H9 (cell line): ENCODE measurements around the gene TRIM9. TPM values are rescaled to one million over a fixed set of nuclear protein-coding genes. Genes with fewer than 3 reads are reported as not detected.
A peak's percentile ranks its signal among the peaks of the same experiment; 100 is the strongest.

Source experiments
- DNase-seq: peaks from one replicate; pipeline ENCODE4 v3.0.0-alpha.2; 2017
- H2AFZ ChIP-seq: one replicate; pipeline ENCODE4 v1.6.1; 2013; ENCODE audit warnings: mild to moderate bottlenecking, low read length, control low read depth, moderate library complexity
- H2AK5ac ChIP-seq: 2 replicates; pipeline ENCODE4 v1.6.1; 2013; ENCODE audit warnings: low read length, control low read depth, mixed read lengths; ENCODE audit not compliant: insufficient read length
- H2BK120ac ChIP-seq: one replicate; pipeline ENCODE4 v1.6.1; 2013; ENCODE audit warnings: low read depth, mild to moderate bottlenecking, low read length, control low read depth, inconsistent platforms; ENCODE audit not compliant: poor library complexity, severe bottlenecking
- H2BK12ac ChIP-seq: 2 replicates; pipeline ENCODE4 v1.6.1; 2013; ENCODE audit warnings: low read length, control low read depth, mixed read lengths, low read depth; ENCODE audit not compliant: insufficient read length
- H2BK15ac ChIP-seq: 2 replicates; pipeline ENCODE4 v1.6.1; 2013; ENCODE audit warnings: low read depth, low read length, control low read depth
- H2BK20ac ChIP-seq: one replicate; pipeline ENCODE4 v1.6.1; 2013; ENCODE audit warnings: low read depth, mild to moderate bottlenecking, low read length, control low read depth, inconsistent platforms; ENCODE audit not compliant: poor library complexity, severe bottlenecking
- H2BK5ac ChIP-seq: 2 replicates; pipeline ENCODE4 v1.6.1; 2013; ENCODE audit warnings: low read length, control low read depth, mixed read lengths; ENCODE audit not compliant: insufficient read length
- H3K14ac ChIP-seq: 2 replicates; pipeline ENCODE4 v1.6.1; 2013; ENCODE audit warnings: low read length, control low read depth; ENCODE audit not compliant: insufficient read depth
- H3K18ac ChIP-seq: 2 replicates; pipeline ENCODE4 v1.6.1; 2013; ENCODE audit warnings: low read depth, mild to moderate bottlenecking, mixed read lengths, low read length, control low read depth; ENCODE audit not compliant: insufficient read length
- H3K23ac ChIP-seq: 2 replicates; pipeline ENCODE4 v1.6.1; 2013; ENCODE audit warnings: low read length, control low read depth, mixed read lengths, low read depth; ENCODE audit not compliant: insufficient read length
- H3K23me2 ChIP-seq: 2 replicates; pipeline ENCODE4 v1.6.1; 2013; ENCODE audit warnings: low read depth, mild to moderate bottlenecking, mixed read lengths, low read length, control low read depth; ENCODE audit not compliant: insufficient read length, poor library complexity, severe bottlenecking
- H3K27ac ChIP-seq: 2 replicates; pipeline ENCODE4 v1.5.1; 2013; ENCODE audit warnings: low read length, control low read depth, mixed read lengths, low read depth; ENCODE audit not compliant: insufficient read length
- H3K27me3 ChIP-seq: 2 replicates; pipeline ENCODE4 v1.6.1; 2013; ENCODE audit warnings: low read length, control low read depth, inconsistent platforms; ENCODE audit not compliant: insufficient read depth
- H3K4ac ChIP-seq: 2 replicates; pipeline ENCODE4 v1.6.1; 2013; ENCODE audit warnings: low read depth, mild to moderate bottlenecking, control low read depth, inconsistent platforms, low read length, moderate library complexity
- H3K4me1 ChIP-seq: 2 replicates; pipeline ENCODE4 v1.6.1; 2013; ENCODE audit warnings: low read length, control low read depth, inconsistent platforms; ENCODE audit not compliant: insufficient read depth
- H3K4me2 ChIP-seq: 2 replicates; pipeline ENCODE4 v1.6.1; 2013; ENCODE audit warnings: low read length, control low read depth, mixed read lengths; ENCODE audit not compliant: insufficient read length, insufficient read depth
- H3K56ac ChIP-seq: 2 replicates; pipeline ENCODE4 v1.6.1; 2013; ENCODE audit warnings: low read depth, mild to moderate bottlenecking, mixed read lengths, low read length, control low read depth; ENCODE audit not compliant: insufficient read length
- H3K79me1 ChIP-seq: 2 replicates; pipeline ENCODE4 v1.6.1; 2013; ENCODE audit warnings: low read depth, mild to moderate bottlenecking, moderate library complexity, low read length, control low read depth, inconsistent platforms; ENCODE audit not compliant: insufficient read depth, poor library complexity, severe bottlenecking
- H3K79me2 ChIP-seq: 2 replicates; pipeline ENCODE4 v1.6.1; 2013; ENCODE audit warnings: low read length, control low read depth, inconsistent platforms; ENCODE audit not compliant: insufficient read depth
- H3K9ac ChIP-seq: 2 replicates; pipeline ENCODE4 v1.6.1; 2013; ENCODE audit warnings: low read length, control low read depth, mixed read lengths; ENCODE audit not compliant: insufficient read length; ENCODE audit errors: extremely low read depth
- H3K9me3 ChIP-seq: one replicate; pipeline ENCODE4 v1.6.1; 2013; ENCODE audit warnings: low read depth, low read length, inconsistent platforms; ENCODE audit not compliant: control insufficient read depth
- H3T11ph ChIP-seq: one replicate; pipeline ENCODE4 v1.6.1; 2013; ENCODE audit warnings: mild to moderate bottlenecking, low read length, control low read depth, inconsistent platforms
- H4K20me1 ChIP-seq: one replicate; pipeline ENCODE4 v1.6.1; 2013; ENCODE audit not compliant: control insufficient read depth, insufficient read length, insufficient read depth
- H4K5ac ChIP-seq: 2 replicates; pipeline ENCODE4 v1.6.1; 2013; ENCODE audit warnings: low read depth, mild to moderate bottlenecking, mixed read lengths, low read length, control low read depth; ENCODE audit not compliant: insufficient read length
- H4K8ac ChIP-seq: replicated peaks from 2 replicates; pipeline ENCODE4 v1.6.1; 2013; ENCODE audit warnings: low read length, control low read depth, mixed read lengths, low read depth; ENCODE audit not compliant: insufficient read length
- H4K91ac ChIP-seq: 2 replicates; pipeline ENCODE4 v1.6.1; 2013; ENCODE audit warnings: low read depth, mild to moderate bottlenecking, moderate library complexity, mixed read lengths, low read length, control low read depth; ENCODE audit not compliant: insufficient read length
- H3K27ac Mint-ChIP-seq, 3 experiments: 2 replicates in 2 of 3; 3 replicates in 1 of 3; pipeline ENCODE4 v1.8.0; 2020 to 2021; ENCODE audit warnings: mixed read lengths in 3 of 3, mild to moderate bottlenecking in 1 of 3, moderate library complexity in 1 of 3
- H3K27me3 Mint-ChIP-seq: 2 replicates; pipeline ENCODE4 v1.8.0; 2021; ENCODE audit warnings: low read depth, mild to moderate bottlenecking, moderate library complexity, mixed read lengths
- H3K36me3 Mint-ChIP-seq, 3 experiments: 2 replicates in 2 of 3; 3 replicates in 1 of 3; pipeline ENCODE4 v1.8.0; 2020 to 2021; ENCODE audit warnings: low read depth in 3 of 3, mixed read lengths in 3 of 3; ENCODE audit not compliant: insufficient read depth in 1 of 3
- H3K4me1 Mint-ChIP-seq, 2 experiments: 2 replicates each; pipeline ENCODE4 v1.8.0; 2020; ENCODE audit warnings: mixed read lengths in 2 of 2
- H3K4me3 Mint-ChIP-seq, 2 experiments: 2 replicates in 1 of 2; 3 replicates in 1 of 2; pipeline ENCODE4 v1.8.0; 2020 to 2021; ENCODE audit warnings: mild to moderate bottlenecking in 2 of 2, mixed read lengths in 2 of 2, moderate library complexity in 1 of 2
- H3K9me3 Mint-ChIP-seq, 2 experiments: 2 replicates in 1 of 2; 3 replicates in 1 of 2; pipeline ENCODE4 v1.8.0; 2020; ENCODE audit warnings: mild to moderate bottlenecking in 2 of 2, mixed read lengths in 2 of 2, moderate library complexity in 1 of 2
- CTCF ChIP-seq: fragments of 200-600 bp; sonication (generic); conservative IDR thresholded peaks from 3 replicates; pipeline ENCODE4 v1.8.0; 2021; ENCODE audit warnings: antibody characterized with exemption, mild to moderate bottlenecking
- WGBS: extraction: QIAGEN DNeasy Blood & Tissue Kit; methylation state at CpG from one replicate; pipeline ENCODE4 v1.1.7; 2013; ENCODE audit warnings: missing lambda C conversion rate, low lambda C conversion rate, mixed read lengths; ENCODE audit not compliant: insufficient read length; ENCODE audit errors: extremely low coverage; 5-methylcytosine and 5-hydroxymethylcytosine counted together
- total RNA-seq: library from RNA; stranded (reverse); gene quantifications from 2 replicates; pipeline ENCODE4 v1.2.1, GENCODE V29; 2021

TRIM9 gene
- total RNA-seq, 1 experiment from 2014 or later: 0.98 TPM

- H3K23me2 ChIP-seq: peaks cover 16% of the 10 kb centered on the region
- peak overlapping the region; percentile 85 to 93 for H3K4me3 Mint-ChIP-seq
- no peak overlapping the region for H4K91ac ChIP-seq
- no peak overlapping the region for H4K8ac ChIP-seq
- no peak overlapping the region for H3K56ac ChIP-seq
- TF ChIP-seq CTCF: no peak
- H3K79me1 ChIP-seq: no peaks in the 10 kb centered on the region
- no peaks in the 10 kb centered on the region for H3K27me3 ChIP-seq
- H3K79me2 ChIP-seq: no peaks in the 10 kb centered on the region
- H2AK5ac ChIP-seq: no peak overlapping the region
- H3K4me2 ChIP-seq: peak overlapping the region; percentile 63
- H3K9me3 ChIP-seq: no peaks in the 10 kb centered on the region
- H3K4me1 Mint-ChIP-seq: peaks cover 8 to 12% of the 10 kb centered on the region in 2 experiments
- H2BK20ac ChIP-seq: no peak overlapping the region
- no CpG with 5 or more reads among the region's 29 CpGs for WGBS
- H3K4me1 ChIP-seq: no peaks in the 10 kb centered on the region
- H3K27ac Mint-ChIP-seq: no peak overlapping the region
- 0 out of 2 replicates have a peak overlapping the region, but pooled peaks have one; percentile 14 for H3K14ac ChIP-seq
- no peak overlapping the region for H2BK5ac ChIP-seq
- H3K27me3 Mint-ChIP-seq: peaks cover 9% of the 10 kb centered on the region
- no peak overlapping the region for H2BK12ac ChIP-seq
- DNase-seq: no peak
- H3T11ph ChIP-seq: no peak overlapping the region
- peaks cover 3 to 5% of the 10 kb centered on the region in 2 experiments; a peak in 3 of 5 replicates for H3K9me3 Mint-ChIP-seq
- no peak overlapping the region for H3K23ac ChIP-seq
- H3K18ac ChIP-seq: no peak overlapping the region
- no peak overlapping the region for H2BK15ac ChIP-seq
- peaks cover 2 to 10% (median 7%) of the 10 kb centered on the region in 3 experiments; a peak in 5 of 7 replicates for H3K36me3 Mint-ChIP-seq
- H2BK120ac ChIP-seq: no peak overlapping the region
- H4K5ac ChIP-seq: no peak overlapping the region
- H4K20me1 ChIP-seq: no peaks in the 10 kb centered on the region
- peak overlapping the region; percentile 17 for H2AFZ ChIP-seq
- peak overlapping the region; percentile 0 for H3K9ac ChIP-seq
- H3K27ac ChIP-seq: no peak overlapping the region
- no peak overlapping the region for H3K4ac ChIP-seq
Observed at GRCh38 chr14:50944647-50945413, 150.1 kb downstream of the TRIM9 start.
